ENCODE measurements around the gene HMX1. TPM values are rescaled to one million over a fixed set of nuclear protein-coding genes. Genes with fewer than 3 reads are reported as not detected.

Gene HMX1
- total RNA-seq, 1 donor from 2014 or later: not detected

DNA sequence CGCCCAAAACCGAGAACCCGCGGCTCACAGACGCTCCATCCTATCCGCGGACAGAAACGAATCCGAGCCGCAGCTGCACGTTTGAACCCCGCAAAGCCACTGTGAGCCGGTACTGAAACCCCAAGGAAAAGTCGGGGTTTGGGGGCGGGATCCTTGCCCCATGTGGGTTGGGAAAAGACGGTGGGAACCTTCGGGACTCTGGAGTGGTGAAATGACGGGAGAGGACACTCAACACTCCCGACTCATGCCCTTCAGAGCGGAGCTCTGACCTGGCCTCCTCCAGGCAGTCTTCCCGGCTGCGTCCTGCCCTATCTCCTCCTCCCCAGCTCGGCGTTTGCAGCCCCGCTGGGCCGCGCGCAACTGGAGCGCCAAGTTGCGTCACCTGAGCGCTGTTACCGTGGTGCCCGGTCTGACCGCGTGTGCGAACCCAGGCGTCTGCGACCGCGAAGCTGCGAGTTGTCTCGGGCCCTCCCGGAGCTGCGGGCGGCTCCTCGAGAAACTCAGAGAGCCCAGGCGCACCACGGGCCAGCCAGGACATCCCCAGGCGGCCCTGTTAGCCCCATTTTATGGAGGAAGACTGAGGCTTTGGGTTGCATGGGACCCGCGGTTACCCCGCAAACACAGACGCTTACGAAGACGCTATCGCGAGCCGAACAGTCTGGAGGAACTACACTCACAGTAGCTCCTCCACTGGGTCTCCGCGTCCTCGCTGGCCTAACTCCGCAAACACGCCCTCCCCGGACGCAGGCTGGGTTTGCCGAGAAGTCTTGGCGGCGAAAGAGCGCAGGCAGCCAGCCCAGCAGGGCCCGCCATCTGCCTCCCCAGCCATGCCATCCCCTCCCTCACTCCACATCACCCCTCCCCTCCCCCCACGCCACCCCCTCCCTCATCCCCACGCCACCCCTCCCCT, 20.3 kb upstream of the HMX1 start:
- DNase-seq: no peak

DNA sequence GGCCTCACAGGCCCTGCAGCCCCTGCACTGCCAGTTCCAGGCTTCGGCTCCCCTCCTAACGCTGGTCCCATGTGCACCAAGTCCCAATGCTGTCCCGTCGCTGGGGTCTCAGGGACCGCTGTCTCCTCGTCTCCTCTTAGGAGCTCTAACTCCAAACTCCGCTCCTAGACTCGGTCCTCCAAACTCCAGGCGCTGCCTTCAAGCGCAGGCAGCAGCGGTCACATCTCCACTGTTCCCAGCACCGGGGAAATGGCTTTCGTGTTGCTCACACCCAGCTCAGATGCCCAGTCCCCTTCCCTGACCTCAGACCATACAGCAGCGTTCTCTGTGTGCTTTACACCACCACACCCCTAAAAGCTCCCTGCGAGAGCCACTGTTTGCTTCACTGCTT, 19.6 kb upstream of the HMX1 start:
- no peak for DNase-seq

DNA sequence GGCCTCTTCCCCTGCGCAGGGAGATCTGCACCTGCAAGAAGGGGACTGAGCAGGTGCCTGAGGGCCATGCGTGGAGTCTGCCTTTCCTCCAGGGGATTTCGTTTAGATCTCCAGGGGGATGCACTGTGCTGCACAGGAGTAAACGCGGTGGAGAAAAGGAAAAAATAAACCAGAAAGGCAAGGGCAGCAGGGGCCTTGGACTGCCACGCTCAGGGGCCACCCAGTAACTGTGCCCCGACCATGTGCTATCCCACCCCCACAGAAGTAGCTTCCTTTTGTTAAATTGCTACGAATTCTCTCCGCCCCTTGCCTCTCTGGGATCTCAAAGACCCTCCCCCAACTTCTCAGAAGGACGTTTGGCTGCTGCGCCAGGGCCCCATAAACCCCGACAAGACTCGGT, 17.2 kb upstream of the HMX1 start:
- DNase-seq: no peak

DNA sequence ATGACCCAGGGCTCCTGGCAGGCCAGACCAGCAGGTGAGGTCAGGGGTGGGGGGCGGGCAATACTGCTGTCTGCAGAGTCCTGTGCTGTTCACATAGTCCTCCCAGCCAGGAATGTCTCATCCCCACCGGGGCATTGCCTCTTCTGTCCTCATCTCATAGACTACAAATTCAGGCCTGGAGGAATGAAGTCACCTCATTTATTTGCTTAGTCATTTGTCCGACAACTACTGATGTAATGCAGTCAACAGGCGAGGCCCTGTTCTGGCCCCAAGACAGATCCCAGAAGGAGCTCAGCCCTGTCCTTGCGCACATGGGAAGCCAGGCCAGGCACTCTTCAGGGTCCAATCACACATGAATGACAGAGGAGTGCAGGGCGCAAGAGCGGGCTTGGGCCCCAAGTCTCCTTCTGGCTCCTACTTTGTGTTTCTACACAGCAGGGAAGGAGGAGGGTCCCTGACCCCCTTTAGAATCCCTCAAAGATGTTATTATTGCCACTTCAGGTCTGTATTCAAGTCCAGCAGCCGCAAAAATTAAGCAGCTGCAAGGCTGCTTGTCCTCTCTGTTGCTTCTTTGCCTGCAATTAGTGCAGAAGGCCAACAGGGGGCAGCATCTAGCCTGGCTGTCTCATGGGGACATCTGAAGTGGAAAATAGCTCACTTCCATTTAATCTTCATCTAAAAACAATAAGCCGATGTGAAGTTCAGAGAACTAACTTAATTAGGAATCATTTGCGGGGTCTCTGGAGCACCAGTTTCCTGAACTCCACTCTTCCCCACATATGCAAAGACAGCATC, 15.2 kb upstream of the HMX1 start:
- no peak for DNase-seq

DNA sequence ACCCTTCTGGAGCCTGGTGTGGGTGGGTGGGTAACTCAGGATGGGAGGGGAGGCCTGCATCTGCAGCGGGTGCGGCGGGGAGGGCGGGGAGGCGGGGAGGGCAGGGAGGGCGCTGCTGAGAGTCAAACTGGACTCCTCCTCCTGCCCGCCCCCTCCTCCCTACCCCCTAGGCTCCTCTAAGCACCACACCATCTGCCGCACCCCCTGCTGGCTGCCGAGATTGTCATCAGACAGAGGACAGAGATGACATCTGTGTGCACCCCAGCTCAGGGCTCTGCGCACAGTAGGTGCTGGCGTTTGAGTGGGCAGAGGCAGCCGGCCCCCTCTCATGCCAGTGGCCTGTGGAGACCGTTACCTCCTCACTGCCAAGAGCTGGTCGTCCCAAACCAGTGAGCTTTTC, 10.6 kb upstream of the HMX1 start:
- no peak for DNase-seq

DNA sequence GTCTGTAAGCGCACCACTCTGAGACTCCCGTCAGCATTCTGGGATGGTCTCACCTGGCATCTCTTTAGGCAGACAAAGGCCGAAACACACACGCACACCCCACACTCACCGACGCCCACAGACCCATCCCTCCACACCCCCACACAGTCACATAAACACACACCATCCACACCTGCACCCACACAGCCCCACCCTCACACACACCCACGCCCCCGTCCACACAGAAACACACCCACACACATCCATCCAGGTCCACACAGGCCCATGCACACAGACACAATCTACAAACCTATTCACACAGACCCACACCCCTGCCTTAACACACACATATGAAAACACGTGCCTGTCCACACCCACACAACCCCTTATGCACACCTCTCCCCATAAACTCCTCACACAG, 9.2 kb upstream of the HMX1 start:
- no peak for DNase-seq

DNA sequence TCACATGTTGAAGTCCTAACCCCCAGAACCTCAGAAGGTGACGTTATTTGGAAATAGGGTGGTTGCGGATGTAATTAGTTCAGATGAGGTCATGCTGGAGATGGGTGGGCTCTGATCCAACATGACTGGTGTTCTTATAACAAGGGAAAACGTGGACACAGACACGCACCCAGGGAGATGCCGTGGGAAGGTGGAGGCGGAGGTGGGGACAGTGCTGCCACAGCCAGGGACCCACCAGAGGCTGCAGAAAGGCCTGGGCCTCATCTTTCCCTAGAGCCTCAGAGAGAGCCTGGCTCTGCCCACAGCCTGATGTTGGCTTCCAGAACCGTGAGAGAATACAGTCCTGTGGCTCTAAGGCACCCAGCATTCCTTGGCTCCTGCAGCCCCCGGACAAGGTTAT, 7.9 kb upstream of the HMX1 start:
- no peak for DNase-seq

DNA sequence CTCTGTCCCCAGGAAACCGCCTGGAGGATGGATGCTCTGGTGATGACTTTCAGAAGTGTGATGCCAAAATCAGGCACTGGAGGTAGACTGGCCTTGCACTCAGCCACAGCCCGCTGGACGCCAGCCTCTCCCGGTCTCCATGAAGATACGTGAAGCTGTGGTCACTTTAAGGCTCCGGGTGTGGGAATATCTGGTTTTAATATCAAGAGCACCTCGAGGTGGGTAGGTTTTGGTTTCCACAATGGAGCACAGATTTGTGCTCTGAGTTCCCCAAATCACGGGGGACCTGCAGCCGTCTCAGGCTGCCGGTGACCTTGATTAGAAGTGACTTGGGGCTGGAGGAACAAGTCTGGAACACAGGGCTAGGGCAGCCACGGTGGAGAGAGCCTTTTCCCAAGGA, 6.8 kb upstream of the HMX1 start:
- no peak for DNase-seq

DNA sequence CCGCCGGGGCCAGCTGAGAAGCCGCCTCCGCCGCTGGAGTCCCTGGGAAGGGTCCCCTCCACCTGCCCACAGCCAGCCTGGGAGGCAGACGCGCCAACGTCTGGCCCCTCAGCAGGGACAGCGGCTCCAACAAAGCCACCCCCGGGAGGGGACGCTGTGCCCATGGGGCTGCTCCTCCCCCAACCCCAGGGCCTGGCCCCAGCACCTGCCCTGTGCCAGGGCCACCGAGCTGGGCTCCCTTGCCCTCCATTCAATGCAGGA, 6.1 kb upstream of the HMX1 start:
- no peak for DNase-seq

DNA sequence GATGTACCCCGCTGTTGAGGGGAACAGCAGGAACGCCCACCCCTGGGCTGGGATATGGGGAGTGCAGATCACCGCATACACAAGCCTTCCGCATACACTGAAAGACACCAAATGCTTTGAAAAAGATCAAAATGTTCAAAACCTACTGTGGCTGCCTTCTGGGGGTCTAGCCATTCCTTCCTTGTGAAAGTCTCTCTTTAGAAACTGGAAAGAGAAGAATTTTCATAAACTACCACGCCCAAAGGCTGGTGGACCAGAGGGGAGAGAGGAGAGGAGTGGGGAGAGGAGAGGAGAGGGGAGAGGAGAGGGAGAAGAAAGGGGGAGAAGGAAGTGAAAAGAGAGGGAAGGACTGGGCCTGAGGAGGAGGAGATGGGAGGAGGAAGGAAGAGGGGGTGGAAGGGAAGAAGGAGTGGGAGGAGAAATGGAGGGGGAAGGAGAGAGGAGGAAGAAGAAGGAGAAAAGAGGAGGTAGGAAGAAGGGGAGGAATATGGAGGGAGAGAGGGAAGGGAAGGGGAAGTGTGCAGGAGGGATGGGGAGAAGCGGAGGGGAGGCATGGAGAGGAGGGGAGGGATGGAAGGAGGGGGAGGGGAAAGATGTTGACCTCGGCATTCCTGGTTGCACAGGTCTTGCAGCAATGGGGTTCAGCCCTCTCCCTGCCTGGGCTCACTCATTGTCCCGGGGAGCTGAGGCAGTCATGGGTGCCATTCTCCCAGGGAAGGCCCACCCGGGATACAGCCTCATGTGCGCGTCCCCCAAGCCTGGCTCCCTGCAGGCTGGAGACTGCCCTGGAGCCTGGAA, 5.5 kb upstream of the HMX1 start:
- no peak for DNase-seq

DNA sequence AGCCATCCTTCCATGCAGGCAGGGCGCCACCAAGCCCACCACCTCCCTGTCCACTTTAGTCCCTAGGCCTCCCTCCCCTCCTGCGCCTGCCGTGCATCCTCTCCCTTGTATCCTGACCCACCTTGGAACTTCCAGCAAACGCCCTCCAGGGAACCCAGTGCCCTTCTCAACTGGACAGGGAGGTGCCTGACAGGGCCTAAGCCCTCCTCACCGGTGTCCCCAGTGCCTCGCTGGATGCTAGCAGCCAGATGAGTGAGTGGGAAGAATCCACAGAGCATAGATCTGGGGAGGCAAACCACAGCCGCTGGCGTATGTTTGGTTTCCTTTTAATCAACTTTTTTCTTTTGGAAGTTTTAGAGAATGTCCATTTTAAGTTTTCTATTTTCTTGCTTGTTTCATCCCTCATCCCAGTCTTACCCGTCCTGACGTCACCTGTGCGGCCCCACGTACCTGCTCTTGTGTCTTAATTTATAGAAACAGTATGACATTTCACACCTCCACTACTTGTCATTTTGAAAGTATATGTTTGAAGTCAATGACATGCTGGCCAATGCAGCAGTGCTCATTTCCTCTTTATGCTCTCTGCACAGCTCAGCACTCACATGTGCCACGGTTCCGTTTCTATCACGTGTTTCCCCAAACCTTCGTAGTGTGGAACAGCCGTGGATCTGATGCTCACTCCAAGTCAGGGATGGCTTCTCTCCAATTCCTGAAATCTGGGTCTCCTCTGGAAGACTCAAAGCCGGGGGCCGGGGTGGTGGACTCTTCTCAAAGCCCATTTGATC, 3.4 kb upstream of the HMX1 start:
- DNase-seq: no peak

DNA sequence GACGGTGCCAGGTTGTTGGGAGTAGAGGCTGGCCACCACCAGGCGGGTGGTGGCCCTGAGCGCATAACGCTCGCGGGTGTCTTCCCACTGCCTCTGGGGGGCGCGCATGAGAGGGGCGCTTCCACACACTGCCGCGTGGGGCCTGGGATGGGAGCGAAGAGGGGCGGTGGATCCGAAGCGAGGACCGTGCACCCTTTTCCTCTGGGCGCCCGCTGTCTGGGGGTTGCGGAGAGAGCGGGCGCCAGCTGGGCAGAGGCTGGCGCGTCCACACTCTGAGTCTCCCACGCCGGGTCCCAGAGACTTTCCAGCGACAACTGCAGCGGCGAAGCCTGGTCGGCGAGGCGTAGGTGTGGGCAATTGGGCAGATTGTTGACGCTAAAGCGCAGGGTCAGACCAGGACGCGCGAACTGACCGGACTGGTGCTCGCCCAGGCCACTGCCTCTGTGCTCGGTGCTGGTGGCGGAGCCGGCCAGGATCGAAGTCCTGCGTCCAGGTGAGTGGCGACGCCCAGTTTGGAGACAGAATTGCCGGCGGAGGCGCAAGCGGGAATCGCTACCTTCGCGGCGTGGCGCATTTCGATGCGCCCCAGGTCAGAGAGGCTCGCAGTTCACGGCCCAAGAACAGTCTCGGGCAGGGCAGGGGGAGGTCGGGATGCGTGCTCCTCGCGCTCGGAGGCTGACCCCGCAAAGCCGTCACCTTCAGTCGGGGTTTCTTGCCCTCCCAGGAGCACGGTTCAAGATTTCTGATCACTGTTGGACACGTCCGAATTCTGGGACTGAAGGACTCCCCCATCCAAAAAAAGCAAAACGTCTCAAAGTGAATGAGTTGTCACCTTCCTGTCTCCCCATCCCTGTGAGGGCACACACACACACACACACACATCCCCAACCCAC, 2.6 kb upstream of the HMX1 start:
- DNase-seq: no peak

DNA sequence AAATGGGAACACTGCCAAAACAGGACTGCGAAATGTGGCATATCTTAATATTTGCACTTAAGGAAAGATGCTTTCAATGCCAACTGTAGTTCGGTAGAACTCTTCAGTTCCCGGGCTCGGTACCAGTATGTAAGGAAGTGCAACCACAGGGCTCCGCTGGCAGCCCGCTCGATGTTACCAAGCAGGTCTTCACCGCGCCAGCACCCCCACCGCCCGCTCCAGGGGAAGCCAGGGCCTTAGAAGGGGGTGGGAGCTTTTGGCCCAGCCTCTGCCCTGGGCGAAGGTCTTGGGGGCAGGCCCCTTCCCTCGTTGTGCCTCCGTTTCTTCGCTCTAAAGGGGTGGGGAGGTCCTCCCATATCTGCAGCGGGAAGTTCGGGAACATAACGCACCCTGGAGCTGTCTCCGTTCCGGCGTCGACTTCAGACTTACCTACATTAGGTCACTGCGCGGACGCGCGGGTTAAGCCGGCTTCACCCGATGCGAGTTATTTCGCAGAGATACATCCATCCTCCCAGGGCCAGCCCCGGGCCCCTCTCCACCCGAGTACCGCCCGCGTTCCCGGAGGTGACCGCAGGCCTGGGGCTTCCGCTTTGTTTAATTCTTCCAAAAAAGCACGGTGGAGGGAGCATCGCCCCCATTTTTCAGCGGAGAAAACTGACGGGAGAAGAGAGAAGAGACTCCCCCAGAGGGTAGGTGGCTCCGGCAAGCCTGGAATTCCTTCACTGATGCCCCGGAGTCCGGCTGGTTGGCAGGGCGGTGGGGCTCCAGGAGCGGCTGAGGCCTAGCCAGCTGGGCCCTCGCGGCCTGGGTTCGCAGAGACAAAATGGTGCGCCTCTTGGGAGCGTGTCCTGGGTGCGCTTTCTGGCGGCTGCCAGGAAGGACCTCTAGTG, 1.0 kb upstream of the HMX1 start:
- no peak for DNase-seq

DNA sequence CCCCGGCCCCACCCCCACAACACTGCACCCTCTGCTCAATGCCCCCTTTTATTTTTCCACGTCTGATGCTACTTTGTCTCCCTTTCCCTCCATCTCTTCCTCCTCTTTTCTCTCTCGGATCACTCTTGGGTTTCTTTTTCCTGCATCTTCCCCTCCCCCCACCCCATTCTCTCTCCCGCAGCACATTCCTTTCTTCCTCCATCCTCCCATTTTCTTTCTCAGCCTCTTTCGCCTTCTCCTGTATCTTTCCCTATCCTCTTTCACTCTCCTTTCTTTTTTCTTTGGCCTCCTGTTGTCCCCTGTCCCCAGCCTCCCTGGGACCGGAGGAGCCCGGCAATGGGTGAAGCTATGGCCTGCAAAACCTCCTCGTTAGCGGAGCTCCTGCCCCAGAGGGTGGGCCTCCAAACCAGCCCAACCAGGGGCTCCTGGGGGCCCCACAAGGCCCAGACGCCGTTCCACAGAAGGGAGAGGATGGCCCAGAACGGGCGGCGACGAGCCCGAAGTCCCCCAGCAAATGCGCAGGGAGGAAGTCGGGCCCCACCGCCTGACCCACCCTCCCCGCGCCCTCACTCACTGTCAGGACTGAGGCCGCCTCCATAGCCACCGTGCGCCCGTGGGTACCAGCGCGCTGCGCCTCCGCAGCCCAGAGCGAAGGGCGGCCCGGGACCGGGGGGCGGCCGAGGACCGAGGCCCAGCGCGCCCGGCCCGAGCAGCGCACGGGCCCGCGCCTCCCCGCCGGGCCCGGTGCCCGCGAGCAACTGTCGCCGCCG, 807 bp downstream of the HMX1 start:
- DNase-seq: no peak

DNA sequence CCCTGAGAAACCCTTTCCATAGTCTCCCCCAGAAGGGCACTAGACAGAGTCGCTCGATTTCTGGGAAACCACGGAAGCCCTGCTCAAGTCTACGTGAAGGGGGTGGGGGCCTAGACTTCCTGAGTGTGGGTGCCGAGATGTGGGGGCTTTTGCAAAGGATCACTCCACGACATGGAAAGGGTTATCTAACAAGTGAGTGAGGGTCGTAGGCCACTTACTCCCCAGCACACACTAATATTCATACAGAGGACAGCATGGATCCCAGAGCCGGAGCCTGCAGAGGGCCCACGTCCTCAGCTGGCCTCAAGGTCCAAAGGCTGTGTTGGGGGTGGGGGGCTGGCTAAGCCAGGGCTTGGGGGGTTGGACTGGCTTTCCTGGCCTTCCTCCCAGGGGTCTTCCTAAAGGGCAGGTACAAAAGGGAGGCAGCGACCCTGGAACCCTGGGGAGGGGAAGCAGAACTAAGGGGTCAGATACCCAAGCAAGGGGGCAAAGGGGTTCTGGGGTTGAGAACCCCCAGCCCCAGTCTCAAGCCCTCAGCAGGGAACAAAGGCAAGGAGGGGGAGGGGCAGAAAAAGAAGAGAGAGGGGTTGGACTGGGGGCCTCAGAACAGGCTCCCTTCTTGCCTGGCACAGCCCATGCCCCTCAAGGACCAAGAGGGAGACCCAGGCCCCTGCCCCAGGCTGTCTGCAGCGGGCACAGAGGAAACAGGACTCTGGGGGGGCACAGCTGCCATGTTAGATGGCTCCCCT, 1.6 kb downstream of the HMX1 start:
- DNase-seq: no peak

DNA sequence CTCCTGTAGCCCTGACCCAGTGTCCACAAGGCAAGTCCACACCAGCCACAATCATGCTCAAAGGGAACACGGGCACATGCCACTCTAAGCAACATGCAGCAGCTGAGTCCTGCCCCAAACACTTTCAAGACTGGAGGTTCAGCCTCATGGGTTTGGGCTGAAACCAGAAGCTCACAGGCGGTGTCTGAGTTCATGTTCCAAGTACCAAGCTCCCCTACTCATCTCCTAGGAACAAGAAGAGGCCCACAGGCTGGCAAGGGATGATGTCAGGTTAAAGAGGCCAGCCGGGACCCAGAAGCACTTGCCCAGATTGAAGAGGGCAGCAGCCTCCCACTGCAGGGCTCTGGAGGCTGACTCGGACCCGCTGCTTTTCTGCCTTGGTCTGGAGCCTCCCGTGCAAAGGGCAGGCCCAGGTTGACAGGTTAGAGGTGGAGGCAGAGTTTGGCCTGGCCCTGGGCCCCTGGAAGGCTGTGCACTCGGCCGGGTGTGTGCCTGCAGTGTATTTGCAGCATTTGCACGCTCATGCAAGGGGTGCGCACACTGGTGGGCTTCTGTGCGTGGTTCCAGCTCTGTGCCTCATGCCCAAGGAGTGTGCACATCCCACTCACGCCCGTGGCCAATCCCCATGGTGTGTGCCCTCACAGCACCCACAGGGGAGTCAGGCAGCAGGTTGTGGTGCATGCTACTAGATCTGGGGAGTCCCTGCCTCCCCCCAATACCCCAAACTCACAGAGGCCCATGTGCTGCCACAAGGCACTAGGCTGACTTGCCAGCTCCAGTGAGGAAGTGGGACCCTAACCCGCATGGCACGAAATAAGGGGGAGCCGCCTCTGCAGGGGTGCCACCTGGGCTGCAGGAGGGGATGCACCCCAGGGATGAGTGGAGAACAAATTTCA, 2.4 kb downstream of the HMX1 start:
- no peak for DNase-seq

DNA sequence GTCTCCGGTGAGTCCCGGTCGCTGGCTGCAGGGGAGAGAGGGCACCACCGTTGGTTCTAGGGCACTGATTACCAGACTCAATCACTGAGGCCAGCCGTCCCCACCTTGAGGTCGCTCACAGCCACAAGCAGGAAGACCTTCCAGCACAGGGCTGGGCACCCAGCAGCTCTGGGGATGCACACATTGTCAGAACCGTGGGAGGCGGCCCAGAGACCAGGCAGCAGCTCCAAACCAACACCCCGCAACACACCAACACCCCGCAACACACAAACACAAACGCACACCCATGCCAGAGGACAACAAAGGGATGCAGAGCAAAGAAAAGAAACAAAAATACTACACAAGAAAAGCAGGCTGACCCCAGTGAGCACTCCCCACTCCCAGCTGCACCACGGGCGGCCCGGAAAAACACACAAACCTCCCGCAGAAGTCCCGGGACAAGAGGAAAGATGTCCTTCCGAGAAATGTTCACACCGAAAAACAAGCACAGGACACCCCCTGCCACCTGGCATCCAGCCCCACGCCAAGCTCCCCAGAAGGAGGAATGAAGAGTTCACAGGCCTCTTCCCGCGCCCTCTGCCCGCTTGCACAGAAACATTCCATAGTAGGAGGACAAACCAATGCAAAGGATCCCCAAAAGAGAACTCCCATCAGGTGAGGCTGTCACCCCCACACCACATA, 3.2 kb downstream of the HMX1 start:
- no peak for DNase-seq

All from tongue (tissue), 2 donors.